NCI-H82 treated with DMSO at 0.1 percent for 48 hours (cell line): ENCODE results near the gene GIMD1.
"Not testable (repeated sequence)": the region's sequence is repeated elsewhere in the genome, so short reads cannot be mapped to it uniquely, and the experiment has no call there.

Source experiments
- DNase-seq: peaks from one replicate; lab custom pipeline; 2025; ENCODE audit not compliant: unreplicated experiment; lab: John Stamatoyannopoulos, UW

The GIMD1 gene

DNA sequence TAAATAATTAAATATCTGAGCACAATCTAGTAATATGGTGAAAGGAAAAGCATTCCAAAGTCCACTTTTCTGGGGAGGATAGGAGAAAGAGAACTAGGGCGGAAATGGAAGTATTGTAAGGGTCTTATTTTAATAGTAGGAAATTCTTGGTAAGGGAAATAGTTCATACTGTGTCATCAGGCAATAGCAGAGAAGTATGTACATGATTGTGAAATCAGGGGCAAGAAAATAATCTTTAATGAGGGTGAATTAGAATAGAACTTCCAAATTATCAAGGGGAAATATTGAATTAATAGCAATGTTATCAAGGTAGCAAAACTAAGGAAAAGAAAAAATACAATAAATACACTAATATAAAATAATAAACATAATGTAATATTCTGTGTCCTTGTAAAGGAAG, 14.8 kb downstream of the GIMD1 start:
- no peak for DNase-seq

DNA sequence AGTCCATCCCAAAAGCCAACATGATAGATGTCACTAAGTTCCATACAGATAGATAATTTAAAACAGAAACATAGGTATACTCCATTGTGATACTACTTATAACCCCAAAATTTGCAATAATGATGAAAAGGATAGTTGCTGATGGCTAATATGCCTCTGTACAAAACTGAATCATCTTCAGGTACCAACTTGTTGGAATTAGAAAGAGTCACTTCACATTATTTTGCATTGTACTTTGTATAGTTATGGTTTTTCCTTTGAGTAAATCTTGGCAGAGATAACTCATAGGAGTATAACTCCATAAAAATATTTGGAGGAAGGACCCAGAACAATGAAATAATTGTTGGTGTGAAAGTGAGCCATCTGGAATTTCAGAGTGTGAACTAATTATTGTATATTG, 17.6 kb downstream of the GIMD1 start:
- no peak for DNase-seq

DNA sequence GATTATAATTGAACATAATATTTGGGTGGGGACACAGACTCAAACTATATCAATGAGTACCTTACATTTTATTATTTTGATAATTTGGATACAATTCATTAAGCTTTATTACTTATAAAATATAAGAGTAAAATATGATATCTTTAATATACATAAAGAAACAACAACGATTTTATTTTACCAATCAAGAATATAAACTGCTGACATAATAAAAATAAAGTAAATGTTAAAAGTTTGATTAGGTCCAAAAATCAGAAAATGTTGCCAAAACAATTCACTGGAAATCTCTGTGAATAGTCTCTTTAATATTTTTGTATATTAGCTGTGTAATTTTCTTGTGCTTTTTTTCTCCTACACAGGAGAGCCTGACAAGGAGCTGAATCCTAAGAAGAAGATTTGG, 21.4 kb downstream of the GIMD1 start:
- DNase-seq: no peak

DNA sequence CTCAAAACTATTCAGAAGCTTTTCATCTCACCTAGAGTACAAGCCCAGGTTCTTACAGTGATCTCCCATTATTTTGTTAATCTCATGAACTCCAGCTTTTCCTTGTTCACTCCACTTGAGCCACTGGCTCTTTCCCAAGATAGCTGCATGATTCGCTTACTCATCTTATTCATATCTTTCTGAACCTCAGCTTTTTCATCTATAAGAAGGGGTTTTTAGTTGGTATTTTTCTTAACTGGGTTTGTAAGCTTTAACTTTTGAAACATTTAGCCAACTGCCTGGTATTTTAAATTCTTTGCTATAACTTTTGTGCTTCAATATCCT, 24.0 kb downstream of the GIMD1 start:
- DNase-seq: no peak

DNA sequence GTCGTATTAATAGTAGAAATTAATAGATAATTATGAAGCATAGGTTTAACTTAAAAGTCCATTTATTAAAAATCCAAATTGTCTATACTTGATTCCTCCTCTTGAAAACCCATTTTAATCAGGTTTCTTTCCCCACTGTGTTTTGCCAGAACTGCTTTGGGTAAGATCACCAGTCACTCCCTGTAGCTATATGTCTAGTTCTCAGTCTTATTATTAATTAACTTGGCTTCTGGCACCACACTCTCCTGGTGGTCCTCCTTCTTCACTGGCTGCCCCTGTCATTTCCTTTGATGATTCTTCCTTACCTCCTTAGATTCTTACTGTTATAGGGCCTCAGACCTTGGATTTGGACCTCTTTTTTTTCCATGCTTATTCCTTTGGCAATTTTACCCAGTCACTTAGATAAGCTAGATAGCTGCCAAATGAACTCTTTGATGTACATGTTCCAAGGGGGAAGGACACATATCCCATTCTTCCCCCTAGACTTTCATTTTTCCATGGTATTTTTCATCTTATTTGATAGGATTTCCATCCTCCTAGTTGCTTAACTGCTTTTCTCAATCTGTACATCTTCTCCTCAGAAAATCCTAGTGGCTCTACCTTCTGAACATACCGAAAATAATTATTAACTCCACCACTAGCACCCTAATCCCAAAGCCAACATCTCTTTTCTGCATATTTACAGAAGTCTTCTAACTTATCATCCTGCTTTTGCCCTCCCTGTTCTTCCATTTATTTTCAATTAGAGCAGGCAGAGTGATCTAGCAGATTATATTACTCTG, 24.5 kb downstream of the GIMD1 start:
- DNase-seq: no peak

DNA sequence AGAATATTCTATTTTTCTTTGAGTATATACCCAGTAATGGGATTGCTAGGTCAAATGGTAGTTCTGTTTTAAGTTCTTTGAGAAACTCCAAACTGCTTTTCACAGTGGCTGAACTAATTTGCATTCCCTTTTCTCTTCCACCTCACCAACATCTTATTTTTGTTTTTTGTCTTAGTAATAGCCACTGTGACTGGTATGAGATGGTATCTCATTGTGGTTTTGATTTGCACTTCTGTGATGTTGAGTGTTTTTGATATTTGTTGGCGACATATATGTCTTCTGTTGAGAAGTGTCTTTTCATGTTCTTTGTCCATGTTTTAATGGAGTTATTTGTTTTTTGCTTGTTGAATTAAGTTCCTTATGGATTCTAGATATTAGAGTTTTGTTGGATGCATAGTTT, 27.8 kb downstream of the GIMD1 start:
- DNase-seq: no peak

DNA sequence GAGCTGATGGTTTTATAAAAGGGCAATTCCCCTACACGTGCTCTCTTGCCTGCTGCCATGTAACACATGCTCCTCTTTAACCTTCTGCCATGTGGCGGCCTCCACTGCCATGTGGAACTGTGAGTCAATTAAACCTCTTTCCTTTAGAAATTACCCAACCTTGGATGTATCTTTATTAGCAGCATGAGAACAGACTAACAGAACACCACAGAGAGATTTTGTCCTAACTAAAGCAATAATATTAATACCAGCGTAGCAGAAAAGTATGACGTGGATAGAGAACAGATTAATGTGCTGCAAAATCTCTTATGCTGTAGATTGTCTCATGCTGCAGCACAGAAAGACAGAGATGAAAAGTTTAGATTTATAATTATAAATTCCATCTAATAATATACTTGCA, 29.1 kb downstream of the GIMD1 start:
- no peak for DNase-seq

DNA sequence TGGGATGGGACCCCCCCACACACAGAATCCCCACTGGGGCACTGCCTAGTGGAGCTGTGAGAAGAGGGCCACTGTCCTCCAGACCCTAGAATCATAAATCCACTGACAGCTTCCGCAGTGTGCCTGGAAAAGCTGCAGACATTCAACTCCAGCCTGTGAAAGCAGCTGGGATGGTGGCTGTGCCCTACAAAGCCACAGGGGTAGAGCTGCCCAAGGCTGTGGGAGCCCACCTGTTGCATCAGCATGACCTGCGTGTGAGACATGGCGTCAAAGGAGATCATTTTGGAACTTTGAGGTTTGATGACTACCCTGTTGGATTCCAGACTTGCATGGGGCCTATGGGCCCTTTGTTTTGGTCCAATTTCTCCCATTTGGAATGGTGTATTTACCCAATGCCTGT, 29.9 kb downstream of the GIMD1 start:
- no peak for DNase-seq

DNA sequence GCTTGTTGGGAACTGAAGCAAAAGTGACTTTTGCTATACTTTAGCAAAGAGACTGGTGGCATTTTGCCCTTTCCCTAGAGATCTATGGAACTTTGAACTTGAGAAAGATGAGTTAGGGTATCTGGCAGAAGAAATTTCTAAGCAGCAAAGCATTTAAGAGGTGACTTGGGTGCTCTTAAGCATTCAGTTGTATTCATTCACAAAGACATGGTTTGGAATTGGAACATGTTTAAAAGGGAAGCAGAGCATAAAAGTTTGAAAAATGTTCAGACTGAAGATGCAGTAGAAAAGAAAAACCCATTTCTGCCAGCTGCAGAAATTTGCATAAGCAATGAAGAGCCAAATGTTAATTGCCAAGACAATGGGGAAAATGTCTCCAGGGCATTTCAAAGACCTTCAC, 30.7 kb downstream of the GIMD1 start:
- no peak for DNase-seq

DNA sequence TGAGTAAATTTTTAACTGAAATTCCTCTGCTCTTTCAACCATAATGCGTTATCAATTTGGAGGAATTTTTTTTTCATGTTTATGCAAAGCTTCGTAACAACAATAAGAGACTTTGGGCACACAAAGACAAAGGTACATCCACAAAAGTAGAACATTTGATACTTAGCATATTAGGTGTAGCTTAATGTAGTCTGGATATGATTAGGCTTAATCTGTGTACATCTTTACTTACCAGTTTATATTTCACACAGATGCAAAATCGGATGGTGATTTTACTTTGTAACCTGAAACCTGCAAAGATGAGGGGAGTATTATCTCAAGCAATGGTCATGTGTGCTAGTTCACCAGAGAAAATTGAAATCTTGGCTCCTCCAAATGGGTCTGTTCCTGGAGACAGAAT, 32.0 kb downstream of the GIMD1 start:
- DNase-seq: no peak

DNA sequence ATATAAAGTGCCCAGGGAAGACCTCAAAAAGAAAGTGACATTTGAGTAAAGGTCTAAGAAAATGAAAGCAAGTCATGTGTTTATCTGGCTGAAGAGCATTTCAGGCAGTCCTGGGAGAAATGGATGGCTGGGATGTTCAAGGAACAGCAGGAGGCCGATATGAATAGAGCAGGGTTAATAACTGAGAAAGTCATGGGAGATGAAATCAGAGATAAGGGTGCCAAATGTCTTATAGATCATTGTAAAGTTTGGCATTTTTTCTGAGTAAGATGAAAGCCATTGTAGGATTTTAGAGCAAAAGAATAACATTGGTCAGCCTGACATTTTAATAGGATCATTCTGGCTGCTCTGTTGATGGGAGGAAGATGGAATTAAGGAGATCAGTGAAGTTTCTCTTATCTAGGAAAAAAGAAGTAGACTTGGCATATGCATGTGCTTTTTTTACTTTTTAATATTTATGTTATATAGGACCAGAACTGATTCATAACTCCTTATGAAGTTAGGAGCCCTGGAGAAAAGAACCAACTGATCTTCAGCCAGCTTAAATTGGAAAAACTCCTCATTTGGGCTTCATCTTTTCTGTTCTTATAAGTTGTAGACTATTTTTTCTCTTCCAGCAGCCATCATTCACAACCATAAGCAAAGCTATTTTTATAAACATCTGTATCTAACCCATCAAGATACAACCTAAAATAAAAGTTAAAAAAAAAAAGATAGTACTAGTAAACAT, 33.7 kb downstream of the GIMD1 start:
- DNase-seq: no peak

DNA sequence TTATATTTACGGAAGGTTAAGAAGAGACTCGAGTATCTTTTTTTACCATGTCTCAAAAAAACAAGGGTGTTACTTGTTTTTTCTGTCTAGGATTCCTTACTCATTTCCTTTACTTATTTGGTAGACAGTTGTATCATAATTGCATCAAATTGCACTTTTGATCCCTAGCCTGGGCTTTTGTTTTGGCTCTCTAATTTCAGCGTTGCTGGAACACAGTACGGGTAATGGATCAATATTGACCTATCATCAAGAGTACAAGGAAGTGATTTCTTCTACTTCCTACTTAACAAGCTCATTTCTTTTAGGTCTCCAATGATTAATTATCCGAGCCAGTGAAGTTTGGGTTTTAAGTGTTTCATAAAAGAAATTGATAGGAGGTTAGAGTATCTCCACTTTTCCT, 35.4 kb downstream of the GIMD1 start:
- no peak for DNase-seq

DNA sequence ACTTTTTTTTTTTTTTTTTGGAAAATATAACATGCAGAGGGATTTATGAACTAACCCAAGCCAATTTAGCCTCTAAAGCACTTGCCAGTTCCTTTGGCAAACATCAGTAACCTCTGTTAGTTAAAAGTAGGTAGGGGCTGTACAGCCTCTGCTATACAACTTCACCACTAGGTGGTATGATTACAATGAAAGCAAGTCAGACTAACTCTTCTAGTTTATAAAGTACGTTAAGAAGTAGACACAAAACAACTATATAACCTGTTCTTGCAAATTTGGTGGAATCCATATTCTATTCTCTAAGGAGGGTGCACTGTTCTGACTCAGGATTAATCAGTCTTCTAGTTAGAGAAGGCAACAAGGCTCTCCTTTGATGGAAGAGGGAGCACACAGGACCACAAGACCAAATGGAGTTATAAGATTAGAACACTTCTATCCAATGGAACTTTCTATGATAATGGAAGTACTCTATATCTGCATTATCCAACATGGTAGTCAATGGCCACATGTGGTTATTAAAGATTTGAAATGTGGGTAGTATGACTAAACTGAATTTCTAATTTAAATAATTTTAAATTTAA, 39.4 kb downstream of the GIMD1 start:
- no peak for DNase-seq

DNA sequence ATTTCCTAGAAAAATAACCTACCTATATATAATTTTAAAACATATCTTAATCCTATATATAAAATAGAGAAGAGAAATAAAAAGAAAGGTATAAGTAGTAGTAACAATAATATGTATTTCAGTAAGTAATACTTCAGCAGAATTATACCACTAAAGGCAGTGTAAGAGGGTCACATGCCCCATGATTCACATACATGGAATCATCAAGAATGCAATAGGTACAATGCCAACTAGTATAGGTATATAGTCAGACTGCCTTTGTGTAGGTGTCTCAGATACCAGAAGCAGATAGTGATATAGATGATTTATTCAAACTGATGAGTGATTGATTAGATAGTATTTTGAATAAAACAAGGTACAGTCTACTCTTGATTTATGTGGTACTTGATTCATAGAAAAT, 42.8 kb downstream of the GIMD1 start:
- no peak for DNase-seq

DNA sequence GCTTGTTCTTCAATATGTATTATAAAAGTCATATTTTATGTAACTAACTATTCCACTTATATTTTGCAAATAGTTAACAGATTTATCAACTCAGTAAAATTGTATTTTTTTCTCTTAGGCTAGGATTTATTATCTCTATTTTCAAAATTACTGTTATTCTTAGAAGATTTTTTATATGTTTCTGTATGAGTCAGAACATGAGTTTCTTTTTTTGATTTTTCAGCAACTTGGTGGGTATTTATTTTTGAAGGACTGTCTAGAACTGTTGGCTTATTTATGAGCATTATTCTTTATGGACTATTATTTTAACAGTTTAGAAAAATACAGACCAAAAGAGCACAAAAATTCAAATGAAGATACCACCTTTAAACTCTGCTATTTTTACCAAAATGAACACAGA, 45.5 kb downstream of the GIMD1 start:
- DNase-seq: no peak

DNA sequence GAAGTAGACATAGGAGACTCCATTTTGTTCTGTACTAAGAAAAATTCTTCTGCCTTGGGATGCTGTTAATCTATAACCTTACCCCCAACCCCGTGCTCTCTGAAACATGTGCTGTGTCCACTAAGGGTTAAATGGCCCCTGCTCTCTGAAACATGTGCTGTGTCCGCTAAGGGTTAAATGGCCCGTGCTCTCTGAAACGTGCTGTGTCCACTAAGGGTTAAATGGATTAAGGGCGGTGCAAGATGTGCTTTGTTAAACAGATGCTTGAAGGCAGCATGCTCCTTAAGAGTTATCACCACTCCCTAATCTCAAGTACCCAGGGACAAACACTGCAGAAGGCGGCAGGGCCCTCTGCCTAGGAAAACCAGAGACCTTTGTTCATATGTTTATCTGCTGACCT, 46.8 kb downstream of the GIMD1 start:
- DNase-seq: peak; percentile 1

DNA sequence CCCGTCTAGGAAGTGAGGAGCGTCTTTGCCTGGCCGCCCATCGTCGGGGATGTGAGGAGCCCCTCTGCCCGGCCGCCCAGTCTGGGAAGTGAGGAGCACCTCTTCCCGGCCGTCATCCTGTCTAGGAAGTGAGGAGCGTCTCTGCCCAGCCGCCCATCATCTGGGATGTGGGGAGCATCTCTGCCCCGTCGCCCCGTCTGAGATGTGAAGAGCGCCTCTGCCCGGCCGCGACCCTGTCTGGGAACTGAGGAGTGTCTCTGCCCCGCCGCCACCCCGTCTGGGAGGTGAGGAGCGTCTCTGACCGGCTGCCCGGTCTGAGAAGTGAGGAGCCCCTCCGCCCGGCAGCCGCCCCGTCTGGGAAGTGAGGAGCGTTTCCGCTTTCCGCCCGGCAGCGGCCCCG, 47.4 kb downstream of the GIMD1 start:
- not testable (repeated sequence) for DNase-seq

DNA sequence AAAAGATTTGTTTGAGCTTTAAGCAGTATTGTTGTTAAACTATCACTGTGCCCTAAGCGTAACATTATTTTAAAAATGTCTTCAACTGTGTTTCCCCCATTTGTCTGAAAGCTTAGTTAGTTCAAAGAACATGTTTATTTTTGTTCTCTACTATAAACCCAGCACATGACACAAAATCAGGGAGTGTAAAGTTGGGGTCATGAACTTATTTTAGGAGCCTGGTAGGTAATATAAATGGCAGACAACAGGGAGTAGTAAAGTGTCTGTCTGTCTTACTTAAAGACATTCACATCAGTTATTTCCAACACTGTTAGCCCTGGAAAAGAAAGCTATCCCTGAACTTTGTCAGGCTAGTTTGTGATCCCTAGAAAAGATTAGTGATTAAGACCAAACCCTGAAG, 48.3 kb downstream of the GIMD1 start:
- no peak for DNase-seq

DNA sequence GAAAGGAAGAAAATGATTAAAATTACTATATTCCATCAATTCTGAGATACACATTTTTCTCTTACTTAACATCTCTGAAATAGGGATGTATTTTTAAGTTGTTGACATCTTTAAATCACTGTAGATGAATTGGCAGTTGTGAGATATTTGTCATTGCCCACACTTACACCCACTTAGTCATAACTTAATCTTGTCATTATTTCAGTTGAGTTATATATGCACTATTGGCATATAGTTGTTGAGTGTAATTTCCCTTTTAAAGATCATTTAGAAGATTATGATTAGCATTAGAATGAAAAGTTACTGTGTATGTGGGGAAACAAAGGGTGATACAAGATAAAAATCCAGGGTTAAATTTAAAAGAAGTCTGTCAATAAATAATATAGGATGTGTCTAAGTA, 50.1 kb downstream of the GIMD1 start:
- DNase-seq: no peak

DNA sequence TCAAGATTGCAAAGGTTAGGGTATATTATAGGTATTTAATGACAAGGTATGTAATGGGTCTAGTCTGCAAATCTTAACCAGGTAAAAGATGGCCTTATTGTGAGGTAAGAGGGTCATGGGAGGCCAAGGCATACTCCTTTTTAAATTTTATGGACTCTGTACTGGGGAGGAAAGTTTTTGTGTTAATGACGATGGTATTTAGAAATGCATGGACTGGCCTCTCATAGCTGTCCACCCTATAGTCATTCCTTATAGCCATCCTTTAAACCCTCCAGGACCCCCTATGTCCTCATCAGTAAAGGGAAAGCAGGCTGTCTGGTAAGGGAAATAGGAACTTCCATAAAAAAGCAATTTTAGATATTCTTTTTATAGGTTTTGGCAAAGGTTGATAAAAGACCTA, 50.8 kb downstream of the GIMD1 start:
- no peak for DNase-seq

DNA sequence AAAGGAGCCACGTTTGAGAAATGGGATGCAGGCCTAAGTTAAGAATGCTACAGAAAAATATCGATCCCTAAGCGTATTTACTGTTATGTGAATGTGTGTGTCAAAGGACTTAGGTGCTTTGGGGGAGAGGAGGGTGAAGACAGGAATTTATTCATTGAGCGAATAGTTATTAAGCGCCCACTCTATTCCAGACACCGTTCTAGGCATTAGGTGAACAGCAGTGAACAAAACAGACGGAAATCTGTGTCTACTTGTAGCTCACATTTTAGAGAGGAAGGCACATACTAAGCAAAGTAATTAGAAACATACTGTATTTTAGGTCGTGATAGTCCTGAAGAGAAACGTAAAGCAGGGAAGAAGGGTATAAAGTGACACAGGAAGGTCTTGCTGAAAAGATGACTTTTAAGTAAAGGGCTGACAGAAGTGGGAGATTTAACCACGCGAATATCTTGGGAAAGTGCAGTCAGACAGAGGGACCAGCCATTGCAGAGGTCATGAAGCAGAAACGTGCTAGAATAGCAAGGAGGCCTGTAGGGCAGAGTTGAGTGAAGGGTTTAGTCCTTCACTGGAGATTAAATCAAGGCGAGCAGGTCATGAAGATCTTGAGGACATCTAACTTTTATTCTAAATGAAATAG, 51.7 kb downstream of the GIMD1 start:
- no peak for DNase-seq
